ENCODE results near the gene MRPL16.

DNA sequence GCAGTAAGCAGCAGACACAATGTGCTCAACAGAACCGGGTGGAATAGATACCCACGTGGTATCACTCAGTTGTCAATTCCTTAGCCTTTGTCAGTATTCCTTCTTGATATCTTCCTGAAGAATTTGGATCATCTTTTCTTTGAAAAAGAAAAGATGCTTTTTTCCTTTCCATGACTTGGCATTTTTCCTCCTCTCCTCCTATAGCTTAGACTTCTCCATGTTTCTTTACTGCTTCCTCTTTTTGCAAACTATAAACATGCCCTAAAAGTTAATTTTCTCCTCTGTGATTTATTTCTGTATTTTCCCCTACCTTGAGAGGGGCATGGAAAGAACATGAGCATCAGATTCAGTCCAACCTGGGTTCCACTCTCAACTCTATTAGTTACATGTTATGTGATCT is 23.0 kb upstream of the MRPL16 start:
- TF ChIP-seq, protein P1, sequence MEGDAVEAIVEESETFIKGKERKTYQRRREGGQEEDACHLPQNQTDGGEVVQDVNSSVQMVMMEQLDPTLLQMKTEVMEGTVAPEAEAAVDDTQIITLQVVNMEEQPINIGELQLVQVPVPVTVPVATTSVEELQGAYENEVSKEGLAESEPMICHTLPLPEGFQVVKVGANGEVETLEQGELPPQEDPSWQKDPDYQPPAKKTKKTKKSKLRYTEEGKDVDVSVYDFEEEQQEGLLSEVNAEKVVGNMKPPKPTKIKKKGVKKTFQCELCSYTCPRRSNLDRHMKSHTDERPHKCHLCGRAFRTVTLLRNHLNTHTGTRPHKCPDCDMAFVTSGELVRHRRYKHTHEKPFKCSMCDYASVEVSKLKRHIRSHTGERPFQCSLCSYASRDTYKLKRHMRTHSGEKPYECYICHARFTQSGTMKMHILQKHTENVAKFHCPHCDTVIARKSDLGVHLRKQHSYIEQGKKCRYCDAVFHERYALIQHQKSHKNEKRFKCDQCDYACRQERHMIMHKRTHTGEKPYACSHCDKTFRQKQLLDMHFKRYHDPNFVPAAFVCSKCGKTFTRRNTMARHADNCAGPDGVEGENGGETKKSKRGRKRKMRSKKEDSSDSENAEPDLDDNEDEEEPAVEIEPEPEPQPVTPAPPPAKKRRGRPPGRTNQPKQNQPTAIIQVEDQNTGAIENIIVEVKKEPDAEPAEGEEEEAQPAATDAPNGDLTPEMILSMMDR (IDR thresholded peaks at IDR 0.05) = no peak
- no peak for TF ChIP-seq POLR2A (IDR thresholded peaks at IDR 0.05)
